ENCODE data around the gene HEPACAM.

Gene HEPACAM

GRCh38 chr11:124891373-124891861 is 44.4 kb downstream of the HEPACAM start:
- no peak for TF ChIP-seq ZNF274 (IDR thresholded peaks at IDR 0.05; ENCODE audit: low read depth, low read length)
- H3K4me3 ChIP-seq (ENCODE audit: low read length), result no peak overlapping the region

- no peak for TF ChIP-seq ZNF274 (IDR thresholded peaks at IDR 0.05; ENCODE audit: low read depth, low read length)
These were observed 45.0 kb downstream of the HEPACAM start for GRCh38 chr11:124890683-124891372.

GRCh38 chr11:124890151-124890550 is 45.7 kb downstream of the HEPACAM start:
- H3K4me3 ChIP-seq (ENCODE audit: low read length), result no peak overlapping the region
- TF ChIP-seq ZNF274 (IDR thresholded peaks at IDR 0.05; ENCODE audit: low read depth, low read length), result no peak

More at GRCh38 chr11:124890683-124891372, 45.0 kb downstream of the HEPACAM start:
- no peak overlapping the region for H3K4me3 ChIP-seq (ENCODE audit: low read length)

GRCh38 chr11:124889191-124890091 is 46.4 kb downstream of the HEPACAM start:
- no peak for TF ChIP-seq ZNF274 (IDR thresholded peaks at IDR 0.05; ENCODE audit: low read depth, low read length)
- no peak overlapping the region for H3K4me3 ChIP-seq (ENCODE audit: low read length)

- H3K4me3 ChIP-seq (ENCODE audit: low read length), result no peak overlapping the region
- TF ChIP-seq ZNF274 (IDR thresholded peaks at IDR 0.05; ENCODE audit: low read depth, low read length), result no peak
These were observed 48.2 kb downstream of the HEPACAM start for GRCh38 chr11:124887667-124888013.

GRCh38 chr11:124886978-124887666 is 48.7 kb downstream of the HEPACAM start:
- H3K4me3 ChIP-seq (ENCODE audit: low read length), result no peak overlapping the region
- no peak for TF ChIP-seq ZNF274 (IDR thresholded peaks at IDR 0.05; ENCODE audit: low read depth, low read length)

- no peak overlapping the region for H3K4me3 ChIP-seq (ENCODE audit: low read length)
- no peak for TF ChIP-seq ZNF274 (IDR thresholded peaks at IDR 0.05; ENCODE audit: low read depth, low read length)
These were observed 49.4 kb downstream of the HEPACAM start for GRCh38 chr11:124886476-124886875.

GRCh38 chr11:124884869-124885479 is 50.9 kb downstream of the HEPACAM start:
- TF ChIP-seq ZNF274 (IDR thresholded peaks at IDR 0.05; ENCODE audit: low read depth, low read length), result no peak
- no peak overlapping the region for H3K4me3 ChIP-seq (ENCODE audit: low read length)

- no peak for TF ChIP-seq ZNF274 (IDR thresholded peaks at IDR 0.05; ENCODE audit: low read depth, low read length)
- H3K4me3 ChIP-seq (ENCODE audit: low read length), result no peak overlapping the region
These were observed 51.5 kb downstream of the HEPACAM start for GRCh38 chr11:124884340-124884739.

GRCh38 chr11:124882339-124883071 is 53.3 kb downstream of the HEPACAM start:
- no peak overlapping the region for H3K4me3 ChIP-seq (ENCODE audit: low read length)
- TF ChIP-seq ZNF274 (IDR thresholded peaks at IDR 0.05; ENCODE audit: low read depth, low read length), result no peak

GRCh38 chr11:124880958-124881357 is 54.9 kb downstream of the HEPACAM start:
- no peak for TF ChIP-seq ZNF274 (IDR thresholded peaks at IDR 0.05; ENCODE audit: low read depth, low read length)

GRCh38 chr11:124880290-124880611 is 55.6 kb downstream of the HEPACAM start:
- H3K4me3 ChIP-seq (ENCODE audit: low read length), result no peak overlapping the region
- TF ChIP-seq ZNF274 (IDR thresholded peaks at IDR 0.05; ENCODE audit: low read depth, low read length), result no peak

More at GRCh38 chr11:124880958-124881357, 54.9 kb downstream of the HEPACAM start:
- H3K4me3 ChIP-seq (ENCODE audit: low read length), result no peak overlapping the region

- H3K4me3 ChIP-seq (ENCODE audit: low read length), result no peak overlapping the region
- no peak for TF ChIP-seq ZNF274 (IDR thresholded peaks at IDR 0.05; ENCODE audit: low read depth, low read length)
These were observed 56.2 kb downstream of the HEPACAM start for GRCh38 chr11:124879493-124880289.

Measured in GM08714 (cell line).